ENCODE measurements around the gene ANKRD17.
"Not testable (repeated sequence)": the region's sequence is repeated elsewhere in the genome, so short reads cannot be mapped to it uniquely, and the experiment has no call there.

Gene ANKRD17, protein sequence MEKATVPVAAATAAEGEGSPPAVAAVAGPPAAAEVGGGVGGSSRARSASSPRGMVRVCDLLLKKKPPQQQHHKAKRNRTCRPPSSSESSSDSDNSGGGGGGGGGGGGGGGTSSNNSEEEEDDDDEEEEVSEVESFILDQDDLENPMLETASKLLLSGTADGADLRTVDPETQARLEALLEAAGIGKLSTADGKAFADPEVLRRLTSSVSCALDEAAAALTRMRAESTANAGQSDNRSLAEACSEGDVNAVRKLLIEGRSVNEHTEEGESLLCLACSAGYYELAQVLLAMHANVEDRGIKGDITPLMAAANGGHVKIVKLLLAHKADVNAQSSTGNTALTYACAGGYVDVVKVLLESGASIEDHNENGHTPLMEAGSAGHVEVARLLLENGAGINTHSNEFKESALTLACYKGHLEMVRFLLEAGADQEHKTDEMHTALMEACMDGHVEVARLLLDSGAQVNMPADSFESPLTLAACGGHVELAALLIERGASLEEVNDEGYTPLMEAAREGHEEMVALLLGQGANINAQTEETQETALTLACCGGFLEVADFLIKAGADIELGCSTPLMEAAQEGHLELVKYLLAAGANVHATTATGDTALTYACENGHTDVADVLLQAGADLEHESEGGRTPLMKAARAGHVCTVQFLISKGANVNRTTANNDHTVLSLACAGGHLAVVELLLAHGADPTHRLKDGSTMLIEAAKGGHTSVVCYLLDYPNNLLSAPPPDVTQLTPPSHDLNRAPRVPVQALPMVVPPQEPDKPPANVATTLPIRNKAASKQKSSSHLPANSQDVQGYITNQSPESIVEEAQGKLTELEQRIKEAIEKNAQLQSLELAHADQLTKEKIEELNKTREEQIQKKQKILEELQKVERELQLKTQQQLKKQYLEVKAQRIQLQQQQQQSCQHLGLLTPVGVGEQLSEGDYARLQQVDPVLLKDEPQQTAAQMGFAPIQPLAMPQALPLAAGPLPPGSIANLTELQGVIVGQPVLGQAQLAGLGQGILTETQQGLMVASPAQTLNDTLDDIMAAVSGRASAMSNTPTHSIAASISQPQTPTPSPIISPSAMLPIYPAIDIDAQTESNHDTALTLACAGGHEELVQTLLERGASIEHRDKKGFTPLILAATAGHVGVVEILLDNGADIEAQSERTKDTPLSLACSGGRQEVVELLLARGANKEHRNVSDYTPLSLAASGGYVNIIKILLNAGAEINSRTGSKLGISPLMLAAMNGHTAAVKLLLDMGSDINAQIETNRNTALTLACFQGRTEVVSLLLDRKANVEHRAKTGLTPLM (N-terminal part only)

DNA sequence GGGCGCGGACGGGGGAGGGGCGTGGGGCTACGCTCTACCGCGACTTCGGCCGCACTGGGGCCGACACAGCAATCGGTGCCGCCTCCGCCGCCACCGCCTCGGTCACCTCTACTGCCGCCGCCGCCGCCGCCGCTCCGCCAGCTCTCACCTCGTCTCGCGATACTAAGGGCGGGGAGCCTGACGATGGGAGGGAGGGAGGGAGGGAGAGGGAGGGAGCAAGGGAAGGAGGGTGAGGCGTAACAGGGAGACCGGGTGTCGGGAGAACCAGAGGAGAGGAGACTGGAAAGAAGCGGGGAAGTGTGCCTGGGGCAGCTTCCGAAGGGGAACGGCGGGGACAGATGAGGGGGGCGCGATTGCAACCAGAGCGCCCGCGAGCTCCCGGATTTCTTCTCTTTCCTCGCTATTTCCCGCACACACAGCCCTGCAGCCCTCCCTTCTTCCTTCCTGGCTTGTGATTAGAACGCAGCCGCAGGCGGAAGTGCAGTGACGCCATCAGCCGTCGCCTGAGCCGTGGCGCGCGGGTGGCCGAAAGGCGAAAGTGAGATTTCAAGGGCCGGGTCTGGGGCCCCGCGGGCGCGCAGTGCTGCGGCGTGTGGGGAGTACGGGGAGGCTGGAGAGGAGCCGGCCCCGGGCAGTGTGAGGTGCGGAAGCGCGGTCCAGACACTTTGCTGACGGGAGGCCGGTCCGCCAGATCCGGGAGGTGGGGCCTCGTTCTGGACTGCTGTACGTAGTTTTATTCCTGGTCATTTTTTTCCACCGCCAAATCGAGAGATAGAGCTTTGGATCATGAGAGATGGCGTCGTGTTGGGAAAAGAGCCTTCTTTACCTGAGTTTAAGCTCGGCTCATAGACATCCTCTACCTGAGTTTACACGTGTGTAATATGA is at the start of gene ANKRD17:
Gene ANKRD17, minus strand, starts transcription at position 113 of the 885 bp plus-strand sequence. CDS start 130 bp downstream, outside the sequence.
- peak; percentile 92 for DNase-seq (ENCODE audit: low spot score)

DNA sequence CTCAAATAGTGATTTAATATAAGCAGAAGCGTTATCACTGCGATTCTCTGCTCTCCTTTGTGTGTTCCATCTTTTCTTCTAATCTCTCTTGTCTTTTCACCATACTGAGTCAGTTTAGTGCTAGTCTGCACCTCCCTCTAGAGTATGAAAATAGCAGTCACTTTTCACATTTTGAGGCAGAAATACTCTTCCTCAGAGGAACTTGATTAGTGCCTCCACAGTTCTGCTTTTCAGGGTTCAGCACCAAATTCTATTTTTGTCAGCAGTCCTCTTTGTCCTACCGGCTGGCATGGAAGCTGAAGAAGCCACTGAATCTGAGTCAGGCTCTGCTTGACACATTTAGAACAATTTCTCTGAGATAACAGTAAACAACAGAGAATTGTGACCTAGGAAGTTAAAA is 49.7 kb upstream of the ANKRD17 start:
- DNase-seq (ENCODE audit: low spot score): peak; percentile 38

DNA sequence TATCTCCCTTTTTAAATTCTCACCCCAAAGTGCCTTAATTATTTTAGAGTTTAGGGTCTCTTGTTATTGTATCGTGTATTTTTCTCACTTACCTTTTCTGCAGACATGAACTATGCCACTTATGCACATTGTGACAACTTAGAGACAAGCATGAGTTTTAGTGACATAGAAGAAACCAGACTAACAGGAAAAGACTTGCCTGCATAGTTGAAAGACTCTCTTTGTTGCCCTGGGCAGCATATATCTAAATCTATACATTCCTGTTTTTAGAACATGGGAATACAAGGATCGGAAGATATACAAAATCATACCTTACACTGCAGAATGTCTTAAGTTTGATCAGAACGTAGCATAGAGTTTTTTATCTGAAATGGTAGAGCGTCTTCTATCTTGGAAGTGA is 45.1 kb upstream of the ANKRD17 start:
- no peak for DNase-seq (ENCODE audit: low spot score)

DNA sequence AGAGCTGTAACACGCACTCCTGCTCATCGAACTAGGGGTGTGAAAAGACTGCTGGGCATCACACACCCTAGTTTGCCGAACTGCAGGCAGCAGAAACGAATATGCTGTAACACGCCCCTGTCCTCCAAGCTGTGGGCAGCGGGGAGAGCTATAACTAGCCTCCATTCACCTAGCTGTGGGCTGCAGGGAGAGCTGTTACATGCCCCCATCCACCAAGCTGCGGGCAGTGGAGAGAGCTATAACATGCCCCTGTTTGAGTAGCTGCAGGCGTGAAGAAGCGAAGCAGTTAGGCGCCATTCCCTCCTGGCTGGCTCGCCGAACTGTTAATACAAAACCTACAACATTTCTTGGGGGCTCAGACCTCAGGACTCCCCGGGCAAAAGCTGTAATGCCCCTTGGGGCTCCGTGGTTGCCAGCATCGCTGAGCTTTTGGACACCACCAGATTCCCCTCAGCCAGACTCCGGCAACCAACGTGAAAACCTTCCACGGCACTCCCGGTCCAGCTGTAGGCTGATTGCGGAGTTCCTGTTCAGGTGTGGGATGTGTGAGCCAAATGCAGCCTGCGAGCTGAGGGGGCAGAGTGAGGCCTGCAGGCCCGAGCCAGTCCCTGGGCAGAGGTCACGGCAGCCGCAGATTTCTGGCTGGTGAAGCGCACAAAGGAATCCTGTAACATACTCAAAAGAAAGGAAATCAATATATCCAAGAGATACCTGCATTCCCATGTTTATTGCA is 41.1 kb upstream of the ANKRD17 start:
- DNase-seq (ENCODE audit: low spot score): no peak

DNA sequence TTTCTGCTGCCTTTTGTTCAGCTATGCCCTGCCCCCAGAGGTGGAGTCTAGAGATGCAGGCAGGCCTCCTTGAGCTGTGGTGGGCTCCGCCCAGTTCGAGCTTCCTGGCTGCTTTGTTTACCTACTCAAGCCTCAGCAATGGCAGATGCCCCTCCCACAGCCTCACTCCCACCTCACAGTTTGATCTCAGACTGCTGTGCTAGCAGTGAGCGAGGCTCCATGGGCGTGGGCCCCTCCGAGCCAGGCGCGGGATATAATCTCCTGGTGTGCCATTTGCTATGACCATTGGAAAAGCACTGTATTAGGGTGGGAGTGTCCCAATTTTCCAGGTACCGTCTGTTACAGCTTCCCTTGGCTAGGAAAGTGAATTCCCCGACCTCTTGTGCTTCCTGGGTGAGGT is 34.1 kb upstream of the ANKRD17 start:
- DNase-seq (ENCODE audit: low spot score): not testable (repeated sequence)

DNA sequence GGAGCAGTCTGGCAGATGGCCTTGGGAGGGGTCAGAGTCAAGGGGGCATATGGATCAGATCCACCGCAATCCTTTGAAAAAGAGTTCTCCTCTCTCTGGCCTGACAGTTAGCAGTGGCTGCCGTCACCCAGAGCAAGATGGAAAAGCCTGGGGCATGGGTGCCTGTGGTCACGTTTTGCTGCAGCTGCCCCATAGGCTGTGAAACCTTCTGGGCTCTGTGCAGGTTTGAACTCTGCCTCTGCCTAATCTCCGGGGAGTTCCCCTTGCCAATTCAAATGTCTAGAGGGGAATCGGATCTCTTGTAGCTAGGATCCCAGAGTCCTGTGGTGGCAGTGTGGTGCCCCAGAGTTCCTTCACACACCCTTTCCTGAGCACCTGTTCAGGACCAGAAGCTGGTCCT is 23.4 kb upstream of the ANKRD17 start:
- no peak for DNase-seq (ENCODE audit: low spot score)

DNA sequence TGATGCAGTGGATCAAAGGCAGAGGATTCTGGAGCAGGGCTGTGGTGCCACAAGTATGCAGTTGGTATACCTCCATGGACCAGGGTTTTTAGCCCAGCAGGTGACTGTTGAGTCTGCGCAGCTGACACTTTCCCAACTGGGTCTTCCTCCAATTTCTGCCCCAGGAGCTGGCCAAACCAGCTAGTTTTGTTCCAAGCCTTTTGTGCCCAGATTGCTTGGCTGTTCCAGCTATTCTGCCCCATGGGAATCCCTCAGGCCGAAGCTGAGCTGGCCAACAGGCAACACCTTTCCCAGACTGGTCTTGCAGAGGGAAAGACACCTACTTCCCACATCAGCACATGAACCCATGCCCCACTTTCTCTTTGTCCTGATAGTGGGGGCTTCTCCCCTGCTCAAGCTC is 22.8 kb upstream of the ANKRD17 start:
- no peak for DNase-seq (ENCODE audit: low spot score)

DNA sequence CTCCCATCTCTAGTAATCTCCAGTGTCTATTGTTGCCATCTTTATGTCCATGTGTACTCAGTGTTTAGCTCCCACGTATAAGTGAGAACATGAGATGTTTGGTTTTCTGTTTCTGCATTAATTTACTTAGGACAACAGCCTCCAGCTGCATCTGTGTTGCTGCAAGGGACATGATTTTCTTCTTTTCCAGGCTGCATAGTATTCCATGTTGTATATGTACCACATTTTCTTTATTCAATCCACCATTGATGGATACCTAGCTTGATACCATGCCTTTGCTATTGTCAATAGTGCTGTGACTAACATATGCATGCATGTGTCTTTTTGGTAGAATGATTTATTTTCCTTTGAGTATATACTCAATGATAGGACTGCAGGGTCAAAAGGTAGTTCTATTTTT is 18.6 kb upstream of the ANKRD17 start:
- DNase-seq (ENCODE audit: low spot score): no peak

DNA sequence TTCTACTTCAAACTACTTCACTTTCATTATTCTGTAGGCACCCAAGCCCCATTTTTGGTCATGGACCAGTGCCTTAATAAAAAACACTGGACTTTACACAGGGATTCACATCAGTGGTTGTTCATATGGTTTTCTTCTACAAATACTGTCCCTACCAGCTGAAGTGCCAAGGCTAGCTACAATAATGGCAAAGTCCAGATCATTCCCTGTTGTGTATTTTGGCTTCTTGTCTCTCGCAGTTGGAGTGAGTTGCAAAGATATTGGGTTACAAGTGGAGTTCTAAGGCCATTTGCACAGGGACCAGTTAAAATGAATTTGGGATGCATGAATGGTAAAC is 16.7 kb upstream of the ANKRD17 start:
- DNase-seq (ENCODE audit: low spot score): no peak

DNA sequence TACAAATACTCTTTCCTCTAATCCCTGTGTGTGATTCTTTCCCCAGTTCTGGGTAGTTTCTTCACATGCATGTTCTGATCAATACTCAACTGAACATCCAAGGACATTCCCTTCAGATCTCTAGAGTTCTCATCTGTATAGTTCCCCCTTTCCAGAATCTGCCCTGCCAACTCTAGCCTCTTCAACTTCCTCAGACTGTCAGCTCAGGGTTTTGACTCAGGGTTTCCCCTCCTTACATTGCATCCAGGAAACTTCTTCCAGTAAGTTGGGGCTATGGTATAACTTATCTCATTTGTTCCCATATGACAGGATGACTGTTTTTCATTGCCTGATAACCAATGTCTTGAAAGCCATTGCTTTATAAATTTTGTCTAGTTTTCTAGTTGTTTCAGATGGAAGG is 14.2 kb upstream of the ANKRD17 start:
- no peak for DNase-seq (ENCODE audit: low spot score)

DNA sequence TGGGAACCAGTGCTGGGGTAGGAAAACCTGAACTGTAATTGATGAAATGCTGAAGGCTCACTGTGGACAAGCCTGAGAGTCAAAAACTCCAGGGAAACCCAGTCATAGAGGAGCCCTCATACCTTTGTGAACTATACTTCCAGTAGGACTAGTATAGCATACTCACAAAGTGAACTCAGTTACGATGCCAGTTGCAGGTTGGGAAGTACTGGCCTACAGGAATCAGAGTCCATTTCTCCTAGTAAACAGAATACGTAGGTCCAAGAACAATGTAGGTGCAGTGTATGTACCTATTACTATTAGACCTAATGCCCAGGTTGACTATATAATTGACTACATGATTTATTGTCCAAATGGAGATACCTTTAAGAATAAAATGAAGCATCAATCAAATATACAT is 8.5 kb upstream of the ANKRD17 start:
- DNase-seq (ENCODE audit: low spot score): no peak

DNA sequence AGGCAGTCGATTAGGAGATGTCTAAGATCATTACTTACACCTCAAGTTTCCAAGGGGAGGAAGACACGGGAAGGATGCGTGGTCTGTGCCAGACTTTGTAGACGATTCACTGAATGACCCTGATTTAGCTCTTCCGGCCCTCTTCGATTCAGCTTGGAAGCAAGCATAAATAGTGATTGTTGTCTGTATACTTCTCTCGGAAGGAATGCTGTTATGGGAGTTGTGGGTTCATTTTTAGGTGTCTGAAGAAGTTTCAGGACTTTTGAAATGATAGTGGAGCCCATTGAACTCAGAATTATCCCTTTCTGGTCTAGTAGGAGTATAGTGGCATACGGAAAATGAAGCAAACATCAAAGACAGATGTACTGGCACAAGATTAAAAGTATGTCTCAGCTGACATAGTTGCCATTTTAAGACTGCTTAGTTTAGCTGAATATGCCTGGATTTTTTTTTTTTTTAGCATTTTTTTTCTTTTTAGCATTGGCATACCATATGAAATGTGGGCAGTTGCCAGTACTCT is 1.0 kb upstream of the ANKRD17 start:
- DNase-seq (ENCODE audit: low spot score): no peak

DNA sequence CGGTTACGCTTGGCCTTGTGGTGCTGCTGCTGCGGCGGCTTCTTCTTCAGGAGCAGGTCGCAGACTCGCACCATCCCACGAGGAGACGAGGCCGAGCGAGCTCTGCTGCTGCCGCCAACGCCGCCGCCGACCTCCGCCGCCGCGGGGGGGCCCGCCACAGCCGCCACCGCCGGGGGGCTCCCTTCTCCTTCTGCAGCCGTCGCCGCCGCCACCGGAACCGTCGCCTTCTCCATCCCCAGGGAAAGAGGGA is 237 bp downstream of the ANKRD17 start:
- no peak for DNase-seq (ENCODE audit: low spot score)

DNA sequence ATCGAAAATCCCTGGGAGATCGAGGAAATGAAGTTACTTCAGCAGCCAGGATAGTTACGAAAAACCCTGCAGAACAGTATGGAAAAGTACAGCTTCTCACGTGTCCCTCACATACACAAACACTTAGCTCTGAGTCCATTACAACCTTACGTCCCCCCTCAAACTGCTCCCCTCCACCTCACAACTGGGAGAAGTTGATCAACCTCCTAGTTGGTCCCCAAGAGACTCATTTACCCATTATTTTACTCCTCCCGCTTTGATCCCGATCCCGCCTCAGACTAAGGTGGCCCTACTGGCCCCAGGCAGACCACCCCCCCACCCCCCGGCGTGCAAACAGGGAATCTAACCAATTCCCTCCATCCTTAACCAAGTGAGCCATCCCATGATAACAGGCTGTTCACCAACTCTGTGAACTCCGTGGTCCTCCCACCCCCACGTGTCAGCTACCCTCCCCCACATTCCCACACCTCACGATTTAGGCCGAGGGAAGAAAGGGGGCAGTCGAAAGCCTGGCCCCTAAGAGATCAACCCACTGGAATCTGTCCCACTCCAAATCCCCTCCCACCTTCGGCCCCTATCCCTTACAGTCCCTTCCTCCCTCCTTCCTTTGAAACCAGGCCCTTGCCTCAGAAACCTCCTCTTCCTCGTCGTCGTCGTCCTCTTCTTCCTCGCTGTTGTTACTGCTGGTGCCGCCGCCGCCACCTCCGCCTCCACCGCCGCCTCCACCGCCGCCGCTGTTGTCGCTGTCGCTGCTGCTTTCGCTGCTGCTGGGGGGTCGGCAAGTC is 755 bp downstream of the ANKRD17 start:
- DNase-seq (ENCODE audit: low spot score): peak; percentile 26

DNA sequence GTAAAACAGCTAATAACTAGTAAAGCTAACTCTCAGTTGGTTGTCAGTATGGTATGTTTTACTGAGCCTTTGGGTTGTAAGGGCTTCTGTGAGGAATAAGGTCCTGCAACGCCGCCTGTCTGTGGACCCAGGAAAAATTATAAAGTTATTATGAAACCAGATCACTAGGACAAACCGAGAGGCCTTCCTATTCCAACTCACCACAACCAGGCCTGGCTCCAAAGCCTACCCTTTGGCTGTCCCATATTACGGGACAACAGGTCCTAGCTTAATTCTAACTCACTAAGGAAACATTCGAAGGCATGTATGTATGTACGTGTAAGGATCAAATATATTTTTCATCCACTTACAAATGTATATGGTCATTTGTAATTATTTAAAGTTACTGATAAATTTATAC is 1.4 kb downstream of the ANKRD17 start:
- DNase-seq (ENCODE audit: low spot score): peak; percentile 85

DNA sequence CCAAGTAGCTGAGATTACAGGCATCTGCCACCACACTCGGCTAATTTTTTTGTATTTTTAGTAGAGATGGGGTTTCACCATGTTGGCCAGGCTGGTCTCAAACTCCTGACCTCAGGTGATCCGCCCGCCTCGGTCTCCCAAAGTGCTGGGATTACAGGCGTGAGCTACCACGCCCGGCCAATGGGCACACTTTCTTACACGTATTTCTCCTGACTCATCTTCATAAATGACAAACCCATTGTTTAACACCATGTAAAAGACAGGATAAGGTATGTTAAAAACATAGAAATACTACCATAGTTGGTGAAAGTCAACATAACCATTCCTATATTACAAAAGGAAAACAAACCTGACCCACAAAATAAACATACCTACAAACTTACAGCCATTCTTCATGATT is 2.8 kb downstream of the ANKRD17 start:
- not testable (repeated sequence) for DNase-seq (ENCODE audit: low spot score)

DNA sequence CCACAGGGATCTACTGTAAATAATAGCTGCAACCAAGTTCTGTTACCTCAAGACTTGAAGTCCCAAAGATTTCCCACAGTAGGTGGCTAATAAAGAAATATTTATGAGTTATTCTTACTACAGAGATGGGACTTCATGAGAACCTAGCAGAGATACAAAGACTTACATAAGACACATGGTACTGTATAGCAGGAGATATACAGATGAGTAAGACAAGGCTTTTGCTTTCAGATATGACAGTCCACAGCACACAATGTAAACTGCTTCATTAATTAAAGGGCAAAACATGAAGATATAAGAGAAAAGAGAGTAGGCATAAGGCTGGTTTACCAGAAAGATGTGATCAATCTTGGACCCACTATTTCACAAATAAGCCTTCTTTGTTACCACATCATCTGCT is 6.6 kb downstream of the ANKRD17 start:
- DNase-seq (ENCODE audit: low spot score): no peak

DNA sequence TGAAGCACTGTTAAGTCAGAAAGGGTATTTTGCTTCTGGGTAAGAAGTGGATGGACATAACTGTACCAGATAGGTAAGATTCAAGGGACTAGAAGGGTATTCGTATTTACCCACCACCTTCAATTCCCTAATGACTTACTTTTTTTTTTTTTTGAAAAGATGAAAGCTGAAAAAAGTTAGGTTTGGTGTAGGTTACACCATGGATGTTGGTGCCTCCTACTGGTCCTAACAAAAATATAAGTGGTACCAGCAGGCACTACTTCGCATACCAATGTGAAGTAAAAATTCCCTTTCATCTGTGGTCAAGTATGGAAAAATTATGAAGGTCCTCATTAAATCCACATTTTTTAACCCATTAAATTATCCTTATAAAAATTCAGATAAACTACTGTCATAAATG is 7.2 kb downstream of the ANKRD17 start:
- DNase-seq (ENCODE audit: low spot score): no peak

DNA sequence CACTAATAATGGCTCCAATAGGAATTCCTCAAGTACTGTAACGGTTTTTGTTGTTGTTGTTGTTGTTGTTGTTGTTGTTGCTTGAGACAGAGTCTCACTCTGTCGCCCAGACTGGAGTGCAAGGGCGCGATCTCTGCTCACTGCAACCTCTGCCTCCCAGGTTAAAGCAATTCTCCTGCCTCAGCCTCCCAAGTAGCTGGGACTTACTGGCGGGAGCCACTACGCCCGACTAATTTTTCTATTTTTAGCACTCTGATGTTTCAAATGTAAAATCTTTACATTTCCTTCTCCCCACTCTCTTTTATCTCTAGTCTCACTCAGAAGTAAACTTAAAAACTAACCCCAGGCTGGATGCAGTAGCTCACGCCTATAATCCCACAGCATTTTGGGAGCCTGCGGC is 8.0 kb downstream of the ANKRD17 start:
- no peak for DNase-seq (ENCODE audit: low spot score)

DNA sequence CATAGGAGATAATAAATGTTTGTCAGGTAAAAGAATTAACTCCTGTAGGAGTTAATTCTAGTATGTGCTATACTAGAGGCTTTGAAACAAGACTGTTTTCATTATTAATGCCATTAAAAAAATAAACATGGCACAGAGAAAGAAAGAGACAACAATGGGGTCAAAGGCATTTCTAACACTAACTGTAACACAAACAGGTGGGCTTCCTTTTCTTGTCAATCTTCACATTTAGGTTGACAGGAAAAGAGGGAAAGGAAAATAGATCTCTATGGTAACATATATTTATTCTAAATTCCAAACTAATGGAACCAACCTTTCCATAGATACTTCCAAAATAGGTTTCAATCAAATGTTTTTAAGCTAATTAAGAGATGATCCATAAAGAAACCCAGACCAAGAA is 9.8 kb downstream of the ANKRD17 start:
- no peak for DNase-seq (ENCODE audit: low spot score)

Measured in putamen (tissue), 1 donor.